Measurements from ENCODE around the gene SLC29A2.

The SLC29A2 gene

GRCh38 chr11:66315921-66316811 lies 55.4 kb downstream of the SLC29A2 start:
- FAIRE-seq = no peak

GRCh38 chr11:66315498-66315885 lies 56.1 kb downstream of the SLC29A2 start:
- no peak for FAIRE-seq

DNA sequence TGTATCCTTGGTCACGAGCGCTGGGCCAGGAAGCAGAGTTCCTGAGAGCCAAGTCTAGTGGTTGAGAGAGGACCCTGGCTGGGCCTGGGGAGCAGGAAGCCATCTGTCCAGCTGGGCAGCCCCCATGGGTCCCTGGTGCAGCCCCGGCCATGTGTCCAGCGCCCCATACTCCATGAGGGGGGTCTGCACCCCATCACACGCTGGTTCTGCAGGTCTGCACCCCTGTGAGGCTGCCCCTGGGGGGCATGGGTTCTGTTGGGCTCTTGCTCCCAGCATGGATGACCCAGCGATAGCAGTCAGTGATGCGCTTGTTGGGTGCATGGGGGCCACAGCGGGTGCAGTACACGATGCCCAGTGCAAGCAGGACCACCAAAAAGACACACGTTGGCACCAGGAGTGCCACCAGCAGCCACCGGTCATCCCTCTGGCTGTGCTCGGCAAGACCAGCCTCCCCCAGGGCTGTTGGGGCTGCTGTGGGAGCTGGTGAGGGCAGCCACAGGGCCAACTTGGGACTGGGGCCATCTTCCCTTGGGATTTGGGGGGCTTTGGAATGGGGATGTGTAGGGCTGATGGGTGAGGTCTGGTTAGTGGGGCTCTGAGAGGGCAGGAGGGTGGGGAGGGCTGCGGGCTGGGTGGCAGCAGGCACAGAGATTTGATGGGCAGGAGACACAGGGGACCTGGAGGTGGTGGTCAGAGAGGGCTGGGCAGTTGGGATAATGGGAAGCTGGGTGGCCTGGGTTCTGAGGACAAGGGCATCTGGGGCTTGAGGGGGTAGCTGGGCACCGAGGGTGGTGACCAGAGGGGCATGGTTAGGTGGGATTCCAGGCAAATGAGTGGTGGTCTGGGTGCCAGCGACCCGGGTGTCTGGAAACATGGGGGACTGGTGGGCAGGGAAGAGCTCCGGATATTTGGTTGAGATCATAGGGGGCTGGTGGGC lies 56.7 kb downstream of the SLC29A2 start:
- no peak for FAIRE-seq

- FAIRE-seq = no peak
Observed at GRCh38 chr11:66314186-66314501, 57.4 kb downstream of the SLC29A2 start.

- no peak for FAIRE-seq
Observed at GRCh38 chr11:66313321-66314185, 58.0 kb downstream of the SLC29A2 start.

DNA sequence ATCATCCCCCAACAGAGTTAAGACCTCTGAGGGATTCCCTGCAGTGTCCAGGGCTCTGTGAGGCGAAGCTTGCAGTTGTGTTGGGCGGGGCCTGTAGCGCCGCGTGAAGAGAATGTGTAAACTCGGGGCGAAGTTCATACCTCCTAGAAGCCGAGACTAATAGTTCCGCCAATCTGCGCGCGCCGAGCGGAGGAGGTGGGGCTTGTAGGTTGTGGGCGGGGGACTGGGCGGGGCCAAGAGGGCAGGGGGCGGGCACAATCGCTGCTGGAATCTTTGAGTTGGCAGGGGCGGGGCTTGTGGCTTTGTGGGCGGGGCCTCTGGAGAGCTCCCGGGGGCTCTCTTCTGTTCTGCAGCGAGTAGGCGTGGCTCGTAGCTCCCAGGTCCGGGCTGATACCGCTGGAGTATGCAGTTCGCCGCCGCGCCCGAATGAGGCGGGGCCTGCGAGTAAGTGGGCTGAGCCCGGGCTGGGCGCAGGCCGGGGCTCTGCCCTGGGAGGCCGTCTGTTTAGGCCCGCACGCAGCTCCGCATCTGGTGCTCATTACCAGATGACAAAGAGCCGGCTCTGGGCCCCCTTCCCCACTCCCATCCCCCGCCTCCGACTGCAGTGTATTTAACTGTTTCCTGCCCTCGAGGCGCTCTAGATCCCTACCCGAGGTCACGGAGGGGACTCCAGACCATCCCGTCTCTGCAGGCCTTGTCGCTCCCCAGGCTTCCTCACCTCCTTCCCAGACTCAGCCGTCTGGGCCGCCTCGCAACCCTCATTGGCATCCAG lies 58.8 kb downstream of the SLC29A2 start:
- FAIRE-seq = no peak

Data from islet of Langerhans (tissue), 1 donor.